ENCODE results near the gene STRADA. TPM values are rescaled to one million over a fixed set of nuclear protein-coding genes. Genes with fewer than 3 reads are reported as not detected.

Gene STRADA
- total and polyA plus RNA-seq, 9 of the 15 experiments (the other 6 are each of a cell fraction or from before 2014, with no cell fraction given) = 6.6 to 33.0 (median 20.5) TPM

DNA sequence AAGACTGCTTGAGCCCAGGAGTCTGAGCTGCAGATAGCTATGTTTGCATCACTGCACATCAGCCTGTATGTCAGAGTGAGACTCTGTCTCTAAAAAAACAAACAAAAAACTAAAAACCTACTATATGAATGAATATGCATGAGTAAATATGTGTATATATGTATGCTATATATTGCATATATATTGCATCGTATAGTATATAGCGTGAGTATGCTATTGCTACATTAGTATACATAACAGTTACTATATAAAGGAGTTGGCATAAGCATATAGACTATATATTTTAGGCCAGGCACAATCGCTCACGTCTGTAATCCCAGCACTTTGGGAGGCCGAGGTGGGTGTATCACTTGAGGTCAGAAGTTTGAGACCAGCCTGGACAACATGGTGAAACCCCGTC is 48.5 kb upstream of the STRADA start (continued):
- no peak for TF ChIP-seq ZNF507 (tag; conservative IDR thresholded peaks at IDR 0.05)

DNA sequence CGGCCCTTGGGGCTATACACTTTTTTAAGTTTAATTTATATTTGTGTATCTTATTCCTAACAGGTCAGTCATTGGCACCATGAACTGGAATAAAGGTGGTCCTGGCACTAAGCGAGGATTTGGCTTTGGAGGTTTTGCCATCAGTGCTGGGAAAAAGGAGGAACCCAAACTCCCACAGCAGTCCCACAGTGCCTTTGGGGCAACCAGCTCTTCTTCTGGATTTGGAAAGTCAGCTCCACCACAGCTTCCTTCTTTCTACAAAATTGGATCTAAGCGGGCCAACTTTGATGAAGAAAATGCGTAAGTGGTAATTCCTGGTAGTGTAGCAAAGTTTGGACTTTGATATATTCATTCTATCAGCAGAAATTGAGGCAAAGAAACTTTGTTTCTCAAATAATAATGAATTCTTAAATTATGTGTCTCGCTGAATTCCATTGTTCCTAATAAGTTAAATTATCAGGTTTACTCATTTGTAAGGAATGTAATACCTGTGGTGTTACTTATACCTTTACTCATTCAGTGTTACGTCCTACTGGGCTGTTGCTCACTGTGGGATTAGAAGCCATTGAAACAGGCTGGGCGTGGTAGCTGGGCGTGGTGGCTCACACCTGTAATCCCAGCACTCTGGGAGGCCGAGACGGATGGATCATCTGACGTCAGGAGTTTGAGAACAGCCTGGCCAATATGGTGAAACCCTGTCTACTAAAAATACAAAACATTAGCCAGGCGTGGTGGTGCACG is 45.5 kb upstream of the STRADA start:
- TF ChIP-seq, protein P1, sequence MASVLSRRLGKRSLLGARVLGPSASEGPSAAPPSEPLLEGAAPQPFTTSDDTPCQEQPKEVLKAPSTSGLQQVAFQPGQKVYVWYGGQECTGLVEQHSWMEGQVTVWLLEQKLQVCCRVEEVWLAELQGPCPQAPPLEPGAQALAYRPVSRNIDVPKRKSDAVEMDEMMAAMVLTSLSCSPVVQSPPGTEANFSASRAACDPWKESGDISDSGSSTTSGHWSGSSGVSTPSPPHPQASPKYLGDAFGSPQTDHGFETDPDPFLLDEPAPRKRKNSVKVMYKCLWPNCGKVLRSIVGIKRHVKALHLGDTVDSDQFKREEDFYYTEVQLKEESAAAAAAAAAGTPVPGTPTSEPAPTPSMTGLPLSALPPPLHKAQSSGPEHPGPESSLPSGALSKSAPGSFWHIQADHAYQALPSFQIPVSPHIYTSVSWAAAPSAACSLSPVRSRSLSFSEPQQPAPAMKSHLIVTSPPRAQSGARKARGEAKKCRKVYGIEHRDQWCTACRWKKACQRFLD (CRISPR knock-in tag; IDR thresholded peaks at IDR 0.05) = no peak
- TF ChIP-seq TCF3 (CRISPR knock-in tag; IDR thresholded peaks at IDR 0.05) = no peak
- TF ChIP-seq ZNF445 (CRISPR knock-in tag; IDR thresholded peaks at IDR 0.05; ENCODE audit: low read depth) = no peak
- Histone ChIP-seq H3K27ac (ENCODE audit: extremely low read depth, low read depth, low read length) (no peak overlapping the region), H3K36me3 (ENCODE audit: control insufficient read depth, insufficient read depth, low read length) (peaks cover 91% of the 10 kb centered on the region), H3K4me1 (replicated peaks in 1 of 2; ENCODE audit: control insufficient read depth in 2 of 2, insufficient read depth in 2 of 2, low read length in 2 of 2) (no peaks in the 10 kb centered on the region), H4K20me1 (replicated peaks; ENCODE audit: control insufficient read depth, insufficient read depth, low read length) (no peaks in the 10 kb centered on the region; the same call in 1 of the 2 replicates), H3K9me3 (replicated peaks; ENCODE audit: control insufficient read depth, insufficient read depth, low read depth, low read length) (no peaks in the 10 kb centered on the region), H3K9ac (ENCODE audit: insufficient read depth in 1 of 2, low read depth in 2 of 2, low read length in 2 of 2) (no peak overlapping the region), H3K9me1 (ENCODE audit: control insufficient read depth, insufficient read depth, low read length) (no peaks in the 10 kb centered on the region), H3K4me2 (ENCODE audit: insufficient read depth, low read length) (no peak overlapping the region), H2AFZ (ENCODE audit: low read depth, low read length) (no peak overlapping the region), H3K27me3 (ENCODE audit: control insufficient read depth in 2 of 2, insufficient read depth in 2 of 2, low read length in 2 of 2) (no peaks in the 10 kb centered on the region), H3K79me2 (ENCODE audit: control insufficient read depth, insufficient read depth, low read length) (peaks cover 75% of the 10 kb centered on the region), H3K4me3 (no peak overlapping the region)
- no peak for ATAC-seq
- no peak for DNase-seq (ENCODE audit: extremely low read depth in 1 of 4, low spot score in 3 of 4)
- 97% methylated on average over 12 of the region's 13 CpGs for WGBS (ENCODE audit: insufficient coverage, low coverage, missing lambda C conversion rate)
- in situ Hi-C loops (cut with MboI) (no loop called here), intact Hi-C loops (cut with micrococcal nuclease) (no loop called here)
- CTCF ChIA-PET (ENCODE audit: low intra/inter-chr PET ratio) = no interaction called here
- POLR2A ChIA-PET = interaction anchor here (0.6 to 8.0 kb wide), 5 partner anchors 10 to 39 kb away, joined by 3 to 82 read pairs (median 4); partner anchors contain the start of genes CCDC47 and DDX42
- BruUV-seq (replicated peaks) = no TSS peak
- no peak for FAIRE-seq

All from K562 (cell line).